B cell (primary cell): Measurements from ENCODE around the gene CTSD. TPM values are rescaled to one million over a fixed set of nuclear protein-coding genes. Genes with fewer than 3 reads are reported as not detected.

Source experiments
- ATAC-seq: fragments of 200-7000 bp; cut with Tn5 transposase; one replicate; pipeline ENCODE4 v1.10.0; 2021; ENCODE audit warnings: low read depth, mild to moderate bottlenecking, moderate number of reproducible peaks, moderate library complexity
- CTCF ChIA-PET: fragments of 350-600 bp; sonication (Branson Sonifier 250); formaldehyde crosslinking; loops from one replicate; lab custom pipeline; 2021; ENCODE audit warnings: antibody characterized with exemption, inconsistent platforms; lab: Charles Lee
- POLR2A ChIA-PET: fragments of 350-600 bp; sonication (Branson Sonifier 250); formaldehyde crosslinking; loops from one replicate; lab custom pipeline; 2021; ENCODE audit warnings: antibody characterized with exemption; lab: Charles Lee
- DNase-seq: peaks from one replicate; pipeline ENCODE4 v3.0.0; 2013
- H2AFZ ChIP-seq: 2 replicates; pipeline ENCODE4 v1.6.1; 2012; ENCODE audit warnings: mild to moderate bottlenecking, low read depth, low read length; ENCODE audit not compliant: insufficient read depth, poor library complexity, severe bottlenecking
- H3K27ac ChIP-seq, 2 donors: 1 replicate in 1 of 2; 2 replicates in 1 of 2; pipeline ENCODE4 v1.5.1; 2012 to 2013; ENCODE audit warnings: low read length in 2 of 2, mild to moderate bottlenecking in 2 of 2, moderate library complexity in 1 of 2
- H3K27me3 ChIP-seq, 4 experiments: fragments of 200-600 bp in 1 of 4; sonication (generic) in 1 of 4; replicated peaks in 1 of 4; 1 replicate in 2 of 4; 2 replicates in 2 of 4; pipeline versions ENCODE4 v1.6.1 to v1.7.0; 2013 to 2016; ENCODE audit warnings: low read length in 3 of 4, mild to moderate bottlenecking in 2 of 4, mixed read lengths in 1 of 4, moderate library complexity in 1 of 4; ENCODE audit not compliant: insufficient read depth in 4 of 4, control insufficient read depth in 3 of 4; ENCODE audit errors: control extremely low read depth in 1 of 4
- H3K36me3 ChIP-seq, 2 experiments: replicated peaks in 1 of 2; 1 replicate in 1 of 2; 2 replicates in 1 of 2; pipeline versions ENCODE4 v1.6.1 to v1.7.1; 2013; ENCODE audit warnings: low read length in 1 of 2; ENCODE audit not compliant: insufficient read depth in 2 of 2, control insufficient read depth in 1 of 2; ENCODE audit errors: control extremely low read depth in 1 of 2, extremely low read depth in 1 of 2
- H3K4me1 ChIP-seq, 2 donors: fragments of 200-600 bp in 1 of 2; sonication (generic) in 1 of 2; 1 replicate in 1 of 2; 2 replicates in 1 of 2; pipeline versions ENCODE4 v1.5.1 to v1.6.1; 2013 to 2017; ENCODE audit warnings: low read length in 2 of 2; ENCODE audit not compliant: control insufficient read depth in 2 of 2, insufficient read depth in 2 of 2
- H3K4me2 ChIP-seq: replicated peaks from 2 replicates; pipeline ENCODE3; 2012; ENCODE audit warnings: mild to moderate bottlenecking, low read depth, low read length; ENCODE audit not compliant: poor library complexity, severe bottlenecking
- H3K4me3 ChIP-seq, 5 experiments: fragments of 200-600 bp in 1 of 5; sonication (generic) in 1 of 5; 1 replicate in 3 of 5; 2 replicates in 2 of 5; pipeline versions ENCODE4 v1.5.1 to v1.7.0; 2011 to 2016; ENCODE audit warnings: low read length in 4 of 5, mild to moderate bottlenecking in 4 of 5, low read depth in 2 of 5, control low read depth in 1 of 5, moderate library complexity in 1 of 5; ENCODE audit not compliant: insufficient read depth in 1 of 5; ENCODE audit errors: control extremely low read depth in 1 of 5, extremely low read depth in 1 of 5
- H3K79me2 ChIP-seq: fragments of 200-600 bp; sonication (generic); one replicate; pipeline ENCODE4 v1.6.0; 2016; ENCODE audit warnings: low read length; ENCODE audit not compliant: control insufficient read depth, insufficient read depth
- H3K9ac ChIP-seq: fragments of 200-600 bp; sonication (generic); 2 replicates; pipeline ENCODE4 v1.6.1; 2017; ENCODE audit warnings: mild to moderate bottlenecking, low read length, moderate library complexity
- H3K9me3 ChIP-seq, 3 donors: one replicate each; pipeline versions ENCODE4 v1.6.1 to v1.7.1; 2013; ENCODE audit warnings: low read length in 2 of 3; ENCODE audit not compliant: control insufficient read depth in 2 of 3, insufficient read depth in 1 of 3; ENCODE audit errors: control extremely low read depth in 1 of 3
- H4K20me1 ChIP-seq: 2 replicates; pipeline ENCODE4 v1.6.0; 2012; ENCODE audit warnings: mild to moderate bottlenecking, low read length; ENCODE audit not compliant: insufficient read depth, control insufficient read depth, poor library complexity, severe bottlenecking
- H3K27ac Mint-ChIP-seq: one replicate; pipeline ENCODE4 v1.8.0; 2021; ENCODE audit warnings: mixed read lengths
- H3K27me3 Mint-ChIP-seq: one replicate; pipeline ENCODE4 v1.8.0; 2021; ENCODE audit warnings: mixed read lengths
- H3K4me1 Mint-ChIP-seq: one replicate; pipeline ENCODE4 v1.8.0; 2021; ENCODE audit warnings: mixed read lengths
- H3K4me3 Mint-ChIP-seq: one replicate; pipeline ENCODE4 v1.8.0; 2021; ENCODE audit warnings: mixed read lengths
- H3K9me3 Mint-ChIP-seq: one replicate; pipeline ENCODE4 v1.8.0; 2022; ENCODE audit warnings: mixed read lengths; ENCODE audit not compliant: insufficient read depth
- CTCF ChIP-seq: fragments of 200-600 bp; IDR thresholded peaks from one replicate; pipeline ENCODE4 v1.8.0; 2022; ENCODE audit warnings: antibody characterized with exemption, mild to moderate bottlenecking
- EZH2 ChIP-seq: IDR thresholded peaks from 2 replicates; pipeline ENCODE4 v1.6.1; 2012; ENCODE audit warnings: borderline replicate concordance, low read depth, mild to moderate bottlenecking, moderate library complexity, low read length; ENCODE audit not compliant: insufficient read depth, poor library complexity, severe bottlenecking
- WGBS: methylation state at CpG from one replicate; pipeline ENCODE4 v1.1.5; 2013; ENCODE audit warnings: missing lambda C conversion rate; ENCODE audit not compliant: insufficient coverage; 5-methylcytosine and 5-hydroxymethylcytosine counted together
- intact Hi-C: fragments of 100-400 bp; cut with micrococcal nuclease; formaldehyde crosslinking; loops from one replicate; pipeline ENCODE4 v1.10.0; 2022
- polyA plus RNA-seq: library from polyadenylated mRNA; depleted of rRNA; stranded (reverse); fragments of >200 nt; gene quantifications from 2 replicates; pipeline ENCODE4 v1.2.3, GENCODE V29; 2012
- total RNA-seq, 2 donors: library from RNA; stranded (reverse); fragments of 120-200 nt in 1 of 2; gene quantifications; 1 replicate in 1 of 2; 2 replicates in 1 of 2; pipeline versions ENCODE4 v1.2.3 to v1.2.4, GENCODE V29; 2013 to 2022

Gene CTSD
- total and polyA plus RNA-seq, 2 donors (not counting 1 experiment from before 2014, with no cell fraction given): 42.2 to 83.5 TPM

GRCh38 chr11:1755344-1755691 lies 8.4 kb downstream of the CTSD start:
- H3K27ac ChIP-seq: no peak overlapping the region
- H3K36me3 ChIP-seq: peaks cover 0 to 11% of the 10 kb centered on the region in 2 experiments
- no peak overlapping the region for H3K9ac ChIP-seq
- H3K4me1 ChIP-seq: peaks cover 3 to 23% of the 10 kb centered on the region in 2 donors
- Mint-ChIP-seq H3K9me3 (no peaks in the 10 kb centered on the region), H3K4me3 (no peak overlapping the region), H3K4me1 (peaks cover 14% of the 10 kb centered on the region), H3K27me3 (peaks cover 4% of the 10 kb centered on the region), H3K27ac (no peak overlapping the region)
- no peaks in the 10 kb centered on the region for H4K20me1 ChIP-seq
- peaks cover 0 to 8% (median 0%) of the 10 kb centered on the region in 4 experiments for H3K27me3 ChIP-seq
- 84% methylated on average over 8 of the region's 9 CpGs for WGBS
- CTCF ChIA-PET: no interaction called here
- POLR2A ChIA-PET: no interaction called here
- no peak overlapping the region for H3K4me2 ChIP-seq
- DNase-seq: no peak
- H3K9me3 ChIP-seq: no peaks in the 10 kb centered on the region
- ATAC-seq: no peak
- H3K4me3 ChIP-seq: no peak overlapping the region
- TF ChIP-seq EZH2 (no peak), CTCF (no peak)
- no peak overlapping the region for H2AFZ ChIP-seq
- intact Hi-C loops: no loop called here
- H3K79me2 ChIP-seq: no peaks in the 10 kb centered on the region

- no peak for TF ChIP-seq CTCF
- no peak for TF ChIP-seq EZH2
- intact Hi-C loops: no loop called here
- Histone ChIP-seq H3K79me2 (no peaks in the 10 kb centered on the region), H3K4me3 (no peak overlapping the region), H2AFZ (no peak overlapping the region), H3K27ac (no peak overlapping the region), H4K20me1 (no peaks in the 10 kb centered on the region), H3K36me3 (peaks cover 0 to 8% of the 10 kb centered on the region in 2 experiments), H3K4me2 (no peak overlapping the region), H3K9me3 (no peaks in the 10 kb centered on the region), H3K4me1 (peaks cover 3 to 25% of the 10 kb centered on the region in 2 donors), H3K27me3 (peaks cover 0 to 15% (median 2%) of the 10 kb centered on the region in 4 experiments), H3K9ac (no peak overlapping the region)
- WGBS: 89% methylated on average over 6 of the region's 8 CpGs
- no peak overlapping the region for H3K27ac Mint-ChIP-seq
- peaks cover 11% of the 10 kb centered on the region for H3K27me3 Mint-ChIP-seq
- ChIA-PET CTCF (no interaction called here), POLR2A (no interaction called here)
- DNase-seq (no peak), ATAC-seq (no peak)
- no peak overlapping the region for H3K4me3 Mint-ChIP-seq
- peaks cover 17% of the 10 kb centered on the region for H3K4me1 Mint-ChIP-seq
- no peaks in the 10 kb centered on the region for H3K9me3 Mint-ChIP-seq
Measured at GRCh38 chr11:1754376-1755150, 9.2 kb downstream of the CTSD start.
